Vagina (tissue), 2 donors: Measurements from ENCODE around the gene NTN4. TPM values are rescaled to one million over a fixed set of nuclear protein-coding genes. Genes with fewer than 3 reads are reported as not detected.
"Not testable (repeated sequence)": the region's sequence is repeated elsewhere in the genome, so short reads cannot be mapped to it uniquely, and the experiment has no call there.

Experiments
- DNase-seq, 2 donors: peaks; one replicate each; pipeline ENCODE4 v3.0.0-alpha.2; 2017; ENCODE audit errors: extremely low spot score in 2 of 2
- H3K27ac ChIP-seq: fragments of 200-600 bp; sonication (generic); one replicate; pipeline ENCODE4 v1.5.1; 2019
- H3K27me3 ChIP-seq: fragments of 200-600 bp; sonication (generic); one replicate; pipeline ENCODE4 v1.5.1; 2019
- H3K36me3 ChIP-seq, 2 donors: fragments of 200-600 bp; sonication (generic); one replicate each; pipeline ENCODE4 v1.5.1; 2017 to 2019
- H3K4me1 ChIP-seq: fragments of 200-600 bp; sonication (generic); one replicate; pipeline ENCODE4 v1.5.1; 2019
- H3K4me3 ChIP-seq, 2 donors: fragments of 200-600 bp; sonication (generic); 1 replicate in 1 of 2; 2 replicates in 1 of 2; pipeline ENCODE4 v1.5.1; 2016 to 2019
- H3K9me3 ChIP-seq: fragments of 200-600 bp; sonication (generic); one replicate; pipeline ENCODE4 v1.5.1; 2019
- POLR2A ChIP-seq, 2 donors: fragments of 450-650 bp; IDR thresholded peaks; one replicate each; pipeline ENCODE4 v1.6.1; 2017; ENCODE audit warnings: antibody characterized with exemption in 2 of 2, mild to moderate bottlenecking in 2 of 2, moderate library complexity in 2 of 2
- POLR2AphosphoS5 ChIP-seq, 2 donors: sonication (generic); formaldehyde crosslinking; IDR thresholded peaks; one replicate each; pipeline ENCODE4 v1.9.0; 2017; ENCODE audit warnings: antibody characterized with exemption in 2 of 2, mild to moderate bottlenecking in 2 of 2, low read depth in 1 of 2; ENCODE audit not compliant: insufficient read depth in 1 of 2
- intact Hi-C: fragments of 100-400 bp; cut with DNase I; formaldehyde crosslinking; loops from one replicate; pipeline ENCODE4 v1.15.1; 2023
- total RNA-seq: library from RNA; depleted of rRNA; stranded (reverse); fragments of >200 nt; gene quantifications from one replicate; pipeline ENCODE4 v1.2.3, GENCODE V29; 2016
- TF ChIP-seq, protein P1 (sequence below), 3 experiments: fragments of 450-650 bp in 2 of 3; fragments of 200-600 bp in 1 of 3; sonication (generic) in 1 of 3; IDR thresholded peaks; one replicate each; pipeline ENCODE4 v1.5.1; 2017 to 2019; ENCODE audit warnings: antibody characterized with exemption in 3 of 3, mild to moderate bottlenecking in 2 of 3, moderate library complexity in 2 of 3

NTN4 gene
- total RNA-seq, 1 donor from 2014 or later = 21.9 TPM

DNA sequence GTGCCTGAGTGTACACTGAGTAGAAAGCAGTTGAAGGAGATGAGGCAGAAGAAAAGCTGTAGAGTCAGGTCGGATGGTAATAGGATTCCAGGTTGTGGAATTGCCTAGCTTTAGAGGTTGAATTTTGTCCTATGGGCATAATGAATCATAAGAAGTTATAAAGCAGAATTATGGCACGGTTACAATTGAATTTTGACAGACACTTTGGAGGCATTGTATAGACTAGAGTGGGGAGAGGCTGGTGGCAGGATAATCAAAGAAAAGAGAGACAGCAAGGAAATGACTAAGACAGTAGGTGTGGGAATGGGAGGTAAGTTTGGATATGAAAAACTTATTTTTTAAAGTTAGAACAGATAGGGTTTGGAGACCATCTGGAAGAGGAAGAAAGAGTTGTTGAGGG, 102.6 kb downstream of the NTN4 start:
- Histone ChIP-seq H3K9me3 (no peaks in the 10 kb centered on the region), H3K27me3 (no peaks in the 10 kb centered on the region), H3K36me3 (no peaks in the 10 kb centered on the region), H3K4me1 (no peaks in the 10 kb centered on the region), H3K27ac (no peak overlapping the region), H3K4me3 (no peak overlapping the region)
- intact Hi-C loops = no loop called here
- TF ChIP-seq, protein P1, sequence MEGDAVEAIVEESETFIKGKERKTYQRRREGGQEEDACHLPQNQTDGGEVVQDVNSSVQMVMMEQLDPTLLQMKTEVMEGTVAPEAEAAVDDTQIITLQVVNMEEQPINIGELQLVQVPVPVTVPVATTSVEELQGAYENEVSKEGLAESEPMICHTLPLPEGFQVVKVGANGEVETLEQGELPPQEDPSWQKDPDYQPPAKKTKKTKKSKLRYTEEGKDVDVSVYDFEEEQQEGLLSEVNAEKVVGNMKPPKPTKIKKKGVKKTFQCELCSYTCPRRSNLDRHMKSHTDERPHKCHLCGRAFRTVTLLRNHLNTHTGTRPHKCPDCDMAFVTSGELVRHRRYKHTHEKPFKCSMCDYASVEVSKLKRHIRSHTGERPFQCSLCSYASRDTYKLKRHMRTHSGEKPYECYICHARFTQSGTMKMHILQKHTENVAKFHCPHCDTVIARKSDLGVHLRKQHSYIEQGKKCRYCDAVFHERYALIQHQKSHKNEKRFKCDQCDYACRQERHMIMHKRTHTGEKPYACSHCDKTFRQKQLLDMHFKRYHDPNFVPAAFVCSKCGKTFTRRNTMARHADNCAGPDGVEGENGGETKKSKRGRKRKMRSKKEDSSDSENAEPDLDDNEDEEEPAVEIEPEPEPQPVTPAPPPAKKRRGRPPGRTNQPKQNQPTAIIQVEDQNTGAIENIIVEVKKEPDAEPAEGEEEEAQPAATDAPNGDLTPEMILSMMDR (IDR thresholded peaks at IDR 0.05) = no peak
- TF ChIP-seq POLR2A (IDR thresholded peaks at IDR 0.05) (no peak), POLR2AphosphoS5 (IDR thresholded peaks at IDR 0.05; ENCODE audit: insufficient read depth in 1 of 2, low read depth in 1 of 2) (no peak)
- DNase-seq = no peak

DNA sequence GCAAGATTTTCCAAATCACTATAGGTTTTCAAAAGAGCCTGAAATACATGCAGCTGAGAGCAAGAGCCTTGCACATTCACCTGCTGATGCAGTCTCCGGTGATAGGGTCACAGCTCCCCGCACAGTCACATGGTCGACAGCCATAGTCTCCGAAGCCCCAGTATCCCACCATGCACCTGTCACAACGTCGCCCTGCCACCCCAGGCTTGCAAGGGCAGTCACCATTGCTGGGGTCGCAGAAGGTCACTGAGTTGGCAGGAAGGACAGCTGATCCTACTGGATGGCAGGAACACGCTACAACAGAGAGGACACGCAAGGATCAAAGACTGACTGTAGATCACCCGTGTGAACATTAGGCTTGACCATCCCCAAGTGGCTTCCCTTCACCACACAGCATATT, 107.1 kb downstream of the NTN4 start:
- H3K4me1 ChIP-seq = no peaks in the 10 kb centered on the region
- no peak for DNase-seq
- H3K9me3 ChIP-seq = no peaks in the 10 kb centered on the region
- no peaks in the 10 kb centered on the region for H3K27me3 ChIP-seq
- H3K4me3 ChIP-seq = no peak overlapping the region
- TF ChIP-seq POLR2A (IDR thresholded peaks at IDR 0.05) (no peak), POLR2AphosphoS5 (IDR thresholded peaks at IDR 0.05; ENCODE audit: insufficient read depth in 1 of 2, low read depth in 1 of 2) (no peak)
- TF ChIP-seq, protein P1 (IDR thresholded peaks at IDR 0.05) = no peak
- H3K36me3 ChIP-seq = no peaks in the 10 kb centered on the region
- intact Hi-C loops = no loop called here
- H3K27ac ChIP-seq = no peak overlapping the region

DNA sequence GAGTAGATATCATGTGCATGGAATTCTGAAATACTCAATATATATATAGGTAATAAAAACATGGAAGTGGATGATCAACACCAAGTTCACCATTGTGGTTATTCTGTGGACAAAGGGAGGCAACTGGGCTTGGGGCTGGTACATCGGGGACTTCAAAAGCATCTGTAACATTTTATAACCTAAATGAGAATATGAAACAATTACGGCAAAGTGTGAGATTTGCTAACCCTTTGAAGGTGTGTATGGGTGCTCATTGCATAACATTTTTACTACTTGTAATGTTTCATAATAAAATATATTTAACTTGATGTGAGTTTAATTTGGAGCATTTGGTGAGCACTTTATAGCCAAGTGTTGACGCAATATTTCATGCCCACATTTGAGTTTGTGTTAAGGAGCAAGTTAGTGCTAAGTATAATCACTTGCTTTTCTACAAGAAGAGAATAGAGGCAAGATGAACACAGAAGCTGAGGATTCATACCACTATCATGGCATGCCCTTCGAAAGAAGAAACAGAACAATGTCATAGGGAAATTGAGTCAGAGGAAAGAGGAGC, 109.3 kb downstream of the NTN4 start:
- H3K9me3 ChIP-seq = no peaks in the 10 kb centered on the region
- TF ChIP-seq POLR2AphosphoS5 (IDR thresholded peaks at IDR 0.05; ENCODE audit: insufficient read depth in 1 of 2, low read depth in 1 of 2) = no peak
- TF ChIP-seq POLR2A (IDR thresholded peaks at IDR 0.05) = no peak
- TF ChIP-seq, protein P1 (IDR thresholded peaks at IDR 0.05) = no peak
- no peaks in the 10 kb centered on the region for H3K27me3 ChIP-seq
- H3K27ac ChIP-seq = no peak overlapping the region
- DNase-seq = no peak
- intact Hi-C loops = no loop called here
- H3K4me3 ChIP-seq = no peak overlapping the region
- H3K4me1 ChIP-seq = no peaks in the 10 kb centered on the region
- H3K36me3 ChIP-seq = no peaks in the 10 kb centered on the region

DNA sequence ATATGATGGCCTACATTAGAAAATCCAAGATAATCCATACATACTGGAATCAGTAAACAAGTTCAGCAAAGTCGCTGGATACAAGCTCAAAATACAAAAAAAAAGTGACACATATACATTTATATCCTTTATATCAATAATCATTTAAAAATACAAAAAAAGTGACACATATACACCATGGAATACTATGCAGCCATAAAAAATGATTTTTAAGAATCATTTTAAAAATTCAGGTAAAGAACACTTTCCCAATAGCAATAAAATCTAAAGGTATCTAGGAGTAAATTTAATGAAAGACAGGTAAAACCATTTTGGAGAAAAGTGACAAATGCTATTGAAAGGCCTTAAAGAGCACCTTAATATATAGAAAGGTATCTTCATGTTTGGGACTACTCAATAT, 111.9 kb downstream of the NTN4 start:
- H3K9me3 ChIP-seq = no peaks in the 10 kb centered on the region
- no peak overlapping the region for H3K27ac ChIP-seq
- H3K4me1 ChIP-seq = peaks cover 8% of the 10 kb centered on the region
- H3K27me3 ChIP-seq = no peaks in the 10 kb centered on the region
- no peaks in the 10 kb centered on the region for H3K36me3 ChIP-seq
- H3K4me3 ChIP-seq = no peak overlapping the region
- intact Hi-C loops = no loop called here
- no peak for DNase-seq
- no peak for TF ChIP-seq POLR2A (IDR thresholded peaks at IDR 0.05)
- TF ChIP-seq POLR2AphosphoS5 (IDR thresholded peaks at IDR 0.05; ENCODE audit: insufficient read depth in 1 of 2, low read depth in 1 of 2) = no peak
- TF ChIP-seq, protein P1 (IDR thresholded peaks at IDR 0.05) = no peak

DNA sequence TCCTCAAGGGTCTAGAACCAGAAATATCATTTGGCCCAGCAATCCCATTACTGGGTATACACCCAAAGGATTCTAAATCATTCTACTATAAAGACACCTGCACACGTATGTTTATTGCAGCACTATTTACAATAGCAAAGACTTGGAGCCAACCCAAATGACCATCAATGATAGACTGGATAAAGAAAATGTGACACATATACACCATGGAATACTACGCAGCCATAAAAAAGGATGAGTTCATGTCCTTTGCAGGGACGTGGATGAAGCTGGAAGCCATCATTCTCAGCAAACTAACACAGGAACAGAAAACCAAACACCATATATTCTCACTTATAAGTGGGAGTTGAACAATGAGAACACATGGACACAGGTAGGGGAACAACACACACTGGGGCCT, 112.8 kb downstream of the NTN4 start:
- H3K9me3 ChIP-seq, H3K4me1 ChIP-seq, H3K27ac ChIP-seq, H3K36me3 ChIP-seq, DNase-seq, H3K27me3 ChIP-seq, H3K4me3 ChIP-seq, intact Hi-C loops: not testable (repeated sequence)
